Left cardiac atrium (tissue), 4 donors: ENCODE data around the gene URAD. TPM values are rescaled to one million over a fixed set of nuclear protein-coding genes. Genes with fewer than 3 reads are reported as not detected.

Source experiments
- ATAC-seq, 2 donors: fragments of 200-7000 bp; cut with Tn5 transposase; one replicate each; pipeline ENCODE4 v1.9.1; 2020; ENCODE audit warnings: mild to moderate bottlenecking in 2 of 2, moderate library complexity in 2 of 2
- DNase-seq: peaks from one replicate; pipeline ENCODE4 v3.0.0-alpha.2; 2020
- intact Hi-C, 2 donors: fragments of 100-400 bp; cut with DNase I; formaldehyde crosslinking; loops; one replicate each; pipeline versions ENCODE4 v1.14.1 to v1.15.1; 2022 to 2023
- total RNA-seq, 2 donors: library from RNA; stranded (reverse); fragmentation: NEBNext Ultra II Directional; extraction: Animal tissue kit (Norgen Biotek cat#: 25700); gene quantifications; one replicate each; pipeline ENCODE4 v1.2.1, GENCODE V29; 2021
- donor health status: DM: no; HTN: yes; CAD: no.
- donor health status: DM: no; HTN: yes; CAD: no; lungs with severe emphysema.
- donor health status: DM: yes; HTN: yes; CAD: no.
- donor health status: Dilated cardiomyopathy.

URAD gene
- total RNA-seq, 2 donors from 2014 or later, result not detected

DNA sequence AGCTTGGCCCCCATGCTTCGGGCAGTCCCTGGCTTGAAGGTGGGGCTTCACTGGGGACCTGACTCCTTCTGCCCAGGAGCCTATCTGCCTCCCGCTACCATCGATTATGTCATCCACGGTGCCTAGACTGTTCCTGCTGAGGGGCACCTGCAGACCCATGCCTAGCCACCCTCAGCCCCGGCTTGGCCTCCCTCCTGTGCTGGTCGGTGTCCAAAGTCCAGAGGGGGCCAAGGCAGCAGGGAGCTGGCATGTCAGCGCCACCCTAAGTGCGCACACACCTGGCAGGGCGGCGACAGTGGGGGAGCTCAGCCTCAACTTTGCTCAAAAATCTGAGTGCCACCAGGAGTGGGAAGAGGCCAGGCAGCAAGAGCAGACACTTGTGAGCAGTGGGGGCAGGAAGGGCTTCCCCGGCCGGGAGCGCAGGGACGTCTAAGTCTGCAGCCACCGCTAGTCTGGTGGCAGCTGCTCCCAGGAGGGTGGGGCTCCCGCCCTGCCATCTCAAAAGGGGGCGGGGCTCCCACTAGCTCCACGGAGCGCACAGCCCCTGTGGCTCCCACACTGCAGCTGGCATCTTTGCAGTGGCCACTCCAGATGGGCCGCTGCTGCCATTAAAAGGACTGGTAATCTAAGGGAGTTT, 13.5 kb upstream of the URAD start:
- ATAC-seq, result no peak

DNA sequence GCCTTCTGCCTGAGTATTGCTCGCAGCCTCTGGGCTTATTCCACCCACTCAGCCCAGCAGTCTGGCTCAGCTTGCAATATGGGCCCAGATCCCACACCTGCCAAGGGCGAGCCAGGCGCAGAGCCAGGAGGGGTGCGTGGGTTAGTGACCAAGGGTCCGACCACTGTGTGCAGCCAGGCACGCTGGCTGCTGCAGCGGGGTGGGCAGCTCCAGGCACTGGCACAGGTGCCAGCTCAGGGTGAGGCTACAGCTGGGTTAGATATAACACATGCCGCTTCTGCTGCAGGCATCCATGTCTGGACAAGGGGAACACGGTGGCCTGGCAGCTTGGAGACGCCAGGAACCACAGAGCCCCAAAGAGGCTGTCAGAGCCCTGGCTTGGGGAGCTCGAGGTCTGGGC, 12.6 kb upstream of the URAD start:
- DNase-seq, result no peak
- intact Hi-C loops, result no loop called here

More for the DNA sequence above, 13.5 kb upstream of the URAD start:
- intact Hi-C loops, result no loop called here
- DNase-seq, result no peak

GRCh38 chr13:28000567-28000966, 12.1 kb upstream of the URAD start:
- no peak for ATAC-seq
- intact Hi-C loops, result no loop called here
- DNase-seq, result no peak

More for the DNA sequence above, 12.6 kb upstream of the URAD start:
- peak in 1 of 2 donors; percentile 41 for ATAC-seq

DNA sequence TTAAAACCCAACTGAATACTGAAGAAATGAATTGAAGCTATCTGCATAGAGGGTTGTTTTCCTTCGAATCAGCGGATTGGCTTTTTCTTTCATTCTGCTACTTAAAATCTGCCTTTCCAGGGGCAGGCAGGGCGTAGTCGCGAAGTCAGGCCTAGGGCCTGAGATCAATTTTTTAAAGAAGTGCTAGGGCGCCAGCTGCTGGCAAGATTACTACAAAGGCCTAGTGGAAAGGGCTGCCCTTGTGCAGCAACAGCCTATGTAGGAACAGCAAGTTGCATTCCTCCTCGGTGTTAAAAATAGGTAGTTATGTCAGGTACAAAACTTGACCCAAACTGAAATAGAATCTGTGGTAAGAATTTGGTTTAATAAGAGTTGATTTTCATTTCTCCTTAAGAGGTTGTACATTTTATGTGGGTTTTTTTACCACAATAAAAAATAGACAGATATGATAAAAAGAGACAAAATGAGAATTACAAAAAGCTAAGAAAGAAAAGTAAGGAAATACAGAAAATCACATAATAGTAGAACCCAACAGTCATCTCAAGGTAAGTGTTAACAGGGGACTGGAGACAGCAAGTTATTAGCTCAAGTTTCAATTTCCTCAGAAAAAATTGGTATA, 9.5 kb upstream of the URAD start:
- DNase-seq, result peak; percentile 55
- intact Hi-C loops, result no loop called here
- peak; percentile 90 to 93 for ATAC-seq

DNA sequence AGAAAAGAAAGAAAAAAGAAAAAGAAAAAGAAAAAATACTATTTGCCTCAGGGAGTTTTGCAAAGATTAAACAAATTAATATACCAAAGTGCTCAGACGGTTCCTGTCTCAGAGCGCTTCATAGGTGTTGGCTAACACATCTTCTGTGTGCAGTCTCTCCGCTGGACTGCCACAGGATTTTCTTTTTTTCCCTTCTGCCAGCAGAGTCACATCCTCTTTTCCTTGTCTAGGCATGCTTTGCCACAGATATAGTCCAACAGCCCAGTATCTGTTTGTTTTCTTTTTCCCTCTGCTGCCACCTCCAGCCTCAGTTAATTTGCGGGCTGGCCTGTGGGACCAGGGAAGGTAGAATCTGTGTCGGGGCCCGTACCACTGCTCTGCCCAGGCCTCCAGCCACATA, 3.4 kb upstream of the URAD start:
- intact Hi-C loops, result no loop called here
- no peak for ATAC-seq
- DNase-seq, result no peak

DNA sequence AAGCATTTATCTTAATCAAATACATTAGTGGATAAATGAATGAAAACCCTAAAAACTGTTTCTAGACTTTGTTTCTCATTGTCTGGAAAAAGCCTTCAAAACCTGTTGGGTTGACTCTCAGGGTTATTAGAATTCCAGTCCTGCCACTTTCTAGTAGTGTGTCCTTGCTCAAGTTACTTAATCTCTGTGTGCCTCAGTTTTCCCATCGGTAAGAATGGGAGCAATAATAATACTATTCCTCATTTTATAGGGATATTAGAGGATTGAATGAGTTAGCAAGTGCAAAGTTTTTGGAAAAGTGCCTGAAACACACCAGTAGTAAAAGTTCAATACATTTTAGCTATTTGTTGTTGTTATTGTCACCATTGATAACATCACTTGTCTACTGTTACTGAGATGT, 2.9 kb downstream of the URAD start:
- intact Hi-C loops, result loop anchor here in 1 of 2 donors (2.0 to 10.0 kb wide), 2 partner anchors 157 to 451 kb away; no protein-coding TSS in a partner anchor
- DNase-seq (no peak), ATAC-seq (no peak)

DNA sequence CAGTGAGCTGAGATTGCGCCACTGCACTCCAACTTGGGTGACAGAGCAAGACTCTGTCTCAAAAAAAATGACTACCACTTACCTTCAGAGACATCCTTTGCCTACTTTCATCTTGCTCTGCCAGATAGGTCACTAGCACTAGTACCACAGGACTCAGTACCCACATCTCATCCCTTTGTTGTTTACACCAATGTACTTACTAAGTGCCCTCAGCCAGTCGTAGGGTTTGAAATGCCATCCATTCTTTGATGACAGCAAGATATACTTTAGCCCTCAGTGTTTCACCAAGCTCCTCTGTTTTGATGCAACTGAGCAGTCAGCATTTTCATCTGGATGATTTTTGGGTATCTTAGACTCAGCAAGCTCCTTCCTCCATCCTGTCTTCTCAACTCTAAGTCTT, 6.1 kb downstream of the URAD start:
- intact Hi-C loops, result loop anchor here in 1 of 2 donors (5.0 to 10.0 kb wide), 2 partner anchors 448 to 610 kb away; no protein-coding TSS in a partner anchor
- no peak for ATAC-seq

DNA sequence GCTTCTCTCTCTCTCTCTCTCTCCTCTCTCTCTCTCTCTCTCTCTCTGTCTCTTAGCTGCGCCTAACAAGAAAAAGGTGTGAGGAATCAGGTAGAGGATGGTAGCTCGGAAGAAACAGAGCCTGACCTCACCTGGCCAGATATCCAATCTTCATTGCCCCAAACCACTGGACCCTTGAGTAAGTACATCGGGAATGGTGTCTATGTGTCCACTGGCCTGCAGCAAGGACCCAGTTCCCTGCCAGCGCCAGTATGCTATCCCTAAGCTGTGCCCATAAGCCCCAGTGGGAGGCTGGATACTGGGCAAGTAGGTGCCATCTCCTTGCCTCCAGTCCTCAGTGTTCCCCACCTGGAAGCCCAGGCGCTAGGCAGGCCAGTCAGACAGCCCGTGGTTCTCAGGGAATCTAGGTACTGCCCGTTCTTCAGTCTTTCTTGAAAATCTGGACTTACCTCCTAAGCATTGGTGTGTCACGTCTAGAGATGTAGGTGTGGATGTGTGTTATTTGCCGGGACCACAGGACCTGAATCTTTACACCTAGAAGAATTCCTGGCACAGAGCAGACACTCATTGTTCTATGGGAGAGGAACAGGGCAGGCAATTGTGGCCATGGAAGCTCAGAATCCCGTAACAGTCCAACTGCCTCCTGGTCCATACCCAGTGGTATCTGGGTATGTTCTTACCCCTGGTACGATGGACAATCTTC, 7.3 kb downstream of the URAD start:
- intact Hi-C loops, result loop anchor here in 1 of 2 donors (5.0 to 10.0 kb wide), 2 partner anchors 446 to 609 kb away; no protein-coding TSS in a partner anchor
- no peak for ATAC-seq

More for the DNA sequence above, 6.1 kb downstream of the URAD start:
- DNase-seq, result no peak

DNA sequence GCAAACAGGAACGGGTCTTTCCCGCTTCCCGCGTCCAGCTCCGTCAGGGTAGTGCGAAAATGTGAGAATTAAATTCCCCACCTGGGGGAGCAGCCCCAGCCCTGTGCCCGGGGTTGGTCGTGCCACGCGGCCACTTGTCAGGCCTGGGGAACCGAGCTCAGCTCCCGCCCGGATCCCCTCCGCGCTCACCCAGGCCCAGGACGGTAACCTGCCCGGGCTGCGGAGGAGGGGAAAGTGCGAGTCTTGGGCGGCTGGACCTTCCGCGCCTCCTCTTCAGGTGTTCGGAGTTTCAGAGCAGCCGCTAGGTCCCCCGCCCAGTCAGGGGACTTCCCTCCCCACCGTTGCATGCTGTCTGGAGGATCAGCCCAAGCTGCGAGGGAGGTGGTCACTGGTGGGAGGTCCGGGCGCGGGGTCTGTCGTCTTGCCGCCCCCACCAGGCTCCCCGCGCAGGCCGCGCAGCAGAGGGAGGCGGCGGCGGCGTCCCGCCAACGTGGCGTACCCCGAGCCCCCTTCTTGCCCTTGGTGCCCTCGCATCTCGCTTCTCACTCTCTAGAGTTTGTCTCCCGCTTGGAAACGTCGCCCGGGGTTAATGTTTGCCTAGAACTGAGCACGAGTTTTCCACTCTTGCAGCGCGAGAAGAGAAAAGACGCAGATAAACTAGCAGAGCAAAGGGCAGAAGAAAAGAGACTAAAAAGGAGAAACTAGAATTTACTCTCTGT, 8.1 kb downstream of the URAD start:
- DNase-seq (no peak), ATAC-seq (no peak)
- intact Hi-C loops, result loop anchor here in 1 of 2 donors (5.0 to 10.0 kb wide), 2 partner anchors 446 to 608 kb away; no protein-coding TSS in a partner anchor

More for the DNA sequence above, 7.3 kb downstream of the URAD start:
- DNase-seq, result no peak

- no peak for DNase-seq
- ATAC-seq, result no peak
- intact Hi-C loops, result loop anchor here (5.0 to 10.0 kb wide), 3 partner anchors 148 to 608 kb away; no protein-coding TSS in a partner anchor
Observed at GRCh38 chr13:27979765-27980279, 8.7 kb downstream of the URAD start.

DNA sequence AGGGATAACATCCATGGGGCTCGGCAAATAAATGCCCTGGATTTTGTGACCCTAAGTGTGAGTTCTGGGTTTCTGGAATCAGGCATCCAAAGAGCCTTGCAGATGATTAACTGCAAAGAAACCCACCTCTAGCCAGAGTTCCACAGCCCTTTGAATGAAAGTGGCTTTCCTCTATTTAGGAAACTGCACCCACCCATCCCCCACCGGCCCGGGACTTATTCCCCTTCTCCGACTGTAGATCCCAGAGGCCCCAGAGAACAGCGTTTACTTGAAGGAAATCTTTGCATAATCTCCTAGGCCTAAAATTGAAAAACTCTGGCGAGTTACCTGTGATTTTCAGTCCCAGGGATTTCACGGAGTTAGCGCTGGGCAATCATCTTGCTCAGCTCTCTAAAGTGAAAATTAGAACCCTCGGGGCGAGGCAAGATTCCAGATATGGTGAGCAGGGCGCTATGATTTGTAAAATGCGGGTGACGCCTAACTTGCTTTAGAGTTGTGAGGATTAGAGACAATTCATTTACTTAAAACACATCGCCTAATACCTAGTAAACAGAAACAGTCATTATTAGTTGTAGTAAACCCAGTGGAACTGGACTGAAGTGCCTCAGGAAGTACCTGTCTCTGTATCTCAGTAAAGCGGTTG, 9.4 kb downstream of the URAD start:
- no peak for DNase-seq
- intact Hi-C loops, result loop anchor here in 1 of 2 donors (5.0 kb wide), 1 partner anchor 147 kb away; no protein-coding TSS in a partner anchor
- ATAC-seq, result no peak

GRCh38 chr13:27978301-27978968, 10.1 kb downstream of the URAD start:
- intact Hi-C loops, result loop anchor here in 1 of 2 donors (5.0 kb wide), 1 partner anchor 146 kb away; no protein-coding TSS in a partner anchor
- no peak for DNase-seq
- no peak for ATAC-seq

- DNase-seq, result no peak
- intact Hi-C loops, result loop anchor here in 1 of 2 donors (5.0 kb wide), 1 partner anchor 145 kb away; no protein-coding TSS in a partner anchor
- ATAC-seq, result no peak
Observed at GRCh38 chr13:27977476-27978300, 10.8 kb downstream of the URAD start.

- ATAC-seq, result no peak
- intact Hi-C loops, result loop anchor here in 1 of 2 donors (5.0 kb wide), 1 partner anchor 144 kb away; no protein-coding TSS in a partner anchor
- no peak for DNase-seq
Observed at GRCh38 chr13:27976362-27977091, 12.0 kb downstream of the URAD start.

- intact Hi-C loops, result loop anchor here in 1 of 2 donors (5.0 kb wide), 1 partner anchor 143 kb away; no protein-coding TSS in a partner anchor
- no peak for ATAC-seq
- no peak for DNase-seq
Observed at GRCh38 chr13:27975564-27976361, 12.7 kb downstream of the URAD start.
